GM12892 (cell line): Measurements from ENCODE around the gene KLHL15.

Experiments used
- DNase-seq: peaks from one replicate; pipeline ENCODE4 v3.0.0; 2011; ENCODE audit not compliant: insufficient read length
- FAIRE-seq: peaks from 2 replicates; lab custom pipeline; 2011; peaks lifted over from hg19 to GRCh38; lab: Jason Lieb, UNC
- POLR2A ChIP-seq: IDR thresholded peaks from 2 replicates; pipeline ENCODE4 v1.6.1; 2011; ENCODE audit warnings: low read depth, low read length, control low read depth
- POLR2AphosphoS5 ChIP-seq: IDR thresholded peaks from 2 replicates; pipeline ENCODE4 v1.6.1; 2011; ENCODE audit warnings: low read depth, low read length, control low read depth
- TAF1 ChIP-seq: IDR thresholded peaks from 2 replicates; pipeline ENCODE4 v1.6.1; 2011; ENCODE audit warnings: low read depth, mild to moderate bottlenecking, control low read depth, low read length, borderline replicate concordance

Gene KLHL15

DNA sequence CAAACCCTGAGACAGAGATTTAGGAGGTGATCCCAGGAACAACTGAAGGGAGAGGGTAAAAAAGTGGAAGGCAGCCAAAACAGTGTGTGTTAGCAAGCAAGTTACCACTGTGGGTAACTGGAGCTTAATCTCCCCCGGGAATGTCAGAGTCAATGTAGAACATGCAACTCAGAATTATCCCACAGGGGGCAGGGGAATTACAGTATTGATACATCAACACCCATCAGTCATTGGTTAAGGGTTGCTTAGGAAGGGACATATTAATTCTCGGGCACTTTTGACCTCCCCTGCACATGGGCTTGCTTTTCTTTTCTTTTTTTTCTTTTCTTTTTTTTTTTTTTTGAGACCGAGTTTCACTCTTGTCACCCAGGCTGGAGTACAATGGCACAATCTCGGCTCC, 89.9 kb downstream of the KLHL15 start:
- FAIRE-seq, result no peak
- TF ChIP-seq TAF1 (no peak), POLR2AphosphoS5 (no peak), POLR2A (no peak)
- DNase-seq, result no peak

DNA sequence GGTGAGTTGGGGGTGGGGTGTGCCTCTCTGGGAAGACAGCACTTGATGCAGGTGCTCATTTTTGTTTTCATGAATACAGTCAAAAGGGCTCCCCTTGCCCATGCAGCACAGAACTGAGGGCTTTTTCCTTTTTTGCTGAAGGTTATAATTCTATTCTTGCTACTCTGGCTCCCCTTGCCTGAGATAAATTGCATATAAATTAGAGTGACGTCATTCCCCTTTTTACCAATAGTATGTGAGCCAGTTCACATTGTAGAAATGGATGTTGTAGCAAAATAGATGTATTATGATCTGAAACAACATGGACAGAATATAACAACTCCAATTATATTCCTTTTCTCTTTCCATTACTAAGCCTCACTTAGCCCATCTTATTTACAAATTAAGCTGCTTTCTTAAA, 90.8 kb downstream of the KLHL15 start:
- TF ChIP-seq POLR2AphosphoS5, result no peak
- no peak for TF ChIP-seq TAF1
- TF ChIP-seq POLR2A, result no peak
- no peak for DNase-seq
- no peak for FAIRE-seq

GRCh38 chrX:23935106-23935505, 91.9 kb downstream of the KLHL15 start:
- TF ChIP-seq POLR2AphosphoS5, result no peak
- DNase-seq (no peak), FAIRE-seq (no peak)
